MM.1S (cell line): Measurements from ENCODE around the gene THTPA.
A peak's percentile ranks its signal among the peaks of the same experiment; 100 is the strongest.

Experiments used
- DNase-seq: peaks from one replicate; pipeline ENCODE4 v3.0.0-alpha.2; 2015
- H2AFZ ChIP-seq: fragments of 300-600 bp; sonication (generic); 2 replicates; pipeline ENCODE4 v1.6.0; 2016; ENCODE audit warnings: antibody characterized with exemption, low read length
- H3F3A ChIP-seq: fragments of 300-600 bp; sonication (generic); 2 replicates; pipeline ENCODE4 v1.6.1; 2016; ENCODE audit warnings: mild to moderate bottlenecking, antibody characterized with exemption, low read length, moderate library complexity, mixed read lengths; ENCODE audit not compliant: insufficient read depth
- H3K27ac ChIP-seq: fragments of 300-600 bp; sonication (generic); 2 replicates; pipeline ENCODE4 v1.5.1; 2016; ENCODE audit warnings: mild to moderate bottlenecking, low read length
- H3K27me3 ChIP-seq: fragments of 300-600 bp; sonication (generic); replicated peaks from 2 replicates; pipeline ENCODE4 v1.6.0; 2016; ENCODE audit warnings: low read length; ENCODE audit not compliant: insufficient read depth
- H3K36me3 ChIP-seq: fragments of 300-600 bp; sonication (generic); replicated peaks from 2 replicates; pipeline ENCODE4 v1.6.1; 2016; ENCODE audit warnings: mild to moderate bottlenecking, low read length, mixed read lengths; ENCODE audit not compliant: insufficient read depth
- H3K4me1 ChIP-seq: fragments of 300-600 bp; sonication (generic); 2 replicates; pipeline ENCODE4 v1.6.1; 2016; ENCODE audit warnings: low read length, mixed read lengths
- H3K4me2 ChIP-seq: fragments of 300-600 bp; sonication (generic); 2 replicates; pipeline ENCODE4 v1.6.0; 2016; ENCODE audit warnings: low read depth, low read length
- H3K4me3 ChIP-seq: fragments of 300-600 bp; sonication (generic); 2 replicates; pipeline ENCODE4 v1.5.1; 2016; ENCODE audit warnings: low read length, mixed read lengths
- H3K79me2 ChIP-seq: fragments of 300-600 bp; sonication (generic); 2 replicates; pipeline ENCODE4 v1.6.1; 2016; ENCODE audit warnings: mixed run types, low read length, mixed read lengths
- H3K9ac ChIP-seq: fragments of 300-600 bp; sonication (generic); 2 replicates; pipeline ENCODE4 v1.6.1; 2016; ENCODE audit warnings: low read length, mixed read lengths
- H3K9me2 ChIP-seq: fragments of 300-600 bp; sonication (generic); replicated peaks from 2 replicates; pipeline ENCODE4 v1.6.1; 2016; ENCODE audit warnings: mild to moderate bottlenecking, low read length, mixed read lengths; ENCODE audit not compliant: insufficient read depth
- H3K9me3 ChIP-seq: fragments of 300-600 bp; sonication (generic); replicated peaks from 2 replicates; pipeline ENCODE4 v1.6.1; 2016; ENCODE audit warnings: mild to moderate bottlenecking, low read length, mixed read lengths; ENCODE audit not compliant: insufficient read depth
- H4K20me1 ChIP-seq: fragments of 300-600 bp; sonication (generic); 2 replicates; pipeline ENCODE4 v1.6.1; 2016; ENCODE audit warnings: mild to moderate bottlenecking, low read length, moderate library complexity, mixed read lengths; ENCODE audit not compliant: insufficient read depth
- EZH2 ChIP-seq: fragments of 300-600 bp; sonication (generic); optimal IDR thresholded peaks from 2 replicates; pipeline ENCODE3; 2017; ENCODE audit warnings: low read depth, mild to moderate bottlenecking, antibody characterized with exemption, low read length, mixed read lengths
- EZH2phosphoT487 ChIP-seq: fragments of 300-600 bp; sonication (generic); IDR thresholded peaks from 2 replicates; pipeline ENCODE4 v1.6.1; 2018; ENCODE audit warnings: antibody characterized with exemption, low read length
- TF ChIP-seq, protein P1 (sequence below): fragments of 300-600 bp; sonication (generic); IDR thresholded peaks from 2 replicates; pipeline ENCODE4 v1.5.1; 2016; ENCODE audit warnings: antibody characterized with exemption, low read length, mixed read lengths

The THTPA gene

DNA sequence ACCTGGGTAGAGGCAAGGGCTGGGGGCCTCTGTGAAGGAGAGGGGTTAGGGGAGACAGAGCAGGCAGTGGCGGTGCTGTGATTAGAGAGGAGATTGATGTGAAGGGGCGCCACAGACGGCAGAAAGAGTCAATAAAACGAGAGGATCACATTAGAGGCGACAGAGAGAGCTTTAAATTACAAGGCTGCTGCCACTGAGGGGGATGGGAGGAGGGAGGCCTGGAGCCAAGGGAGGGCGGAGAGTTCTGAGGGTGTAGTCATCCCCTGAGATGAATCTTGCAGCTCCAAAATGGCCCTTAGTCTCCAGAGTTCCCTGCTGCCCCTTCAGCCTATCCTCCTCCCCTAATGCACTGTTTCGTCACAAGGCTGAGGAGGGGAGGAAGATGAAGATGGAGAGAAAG is 17.3 kb upstream of the THTPA start:
- no peak overlapping the region for H3K4me3 ChIP-seq
- H3K4me2 ChIP-seq = no peak overlapping the region
- TF ChIP-seq EZH2 (no peak), EZH2phosphoT487 (no peak)
- TF ChIP-seq, protein P1, sequence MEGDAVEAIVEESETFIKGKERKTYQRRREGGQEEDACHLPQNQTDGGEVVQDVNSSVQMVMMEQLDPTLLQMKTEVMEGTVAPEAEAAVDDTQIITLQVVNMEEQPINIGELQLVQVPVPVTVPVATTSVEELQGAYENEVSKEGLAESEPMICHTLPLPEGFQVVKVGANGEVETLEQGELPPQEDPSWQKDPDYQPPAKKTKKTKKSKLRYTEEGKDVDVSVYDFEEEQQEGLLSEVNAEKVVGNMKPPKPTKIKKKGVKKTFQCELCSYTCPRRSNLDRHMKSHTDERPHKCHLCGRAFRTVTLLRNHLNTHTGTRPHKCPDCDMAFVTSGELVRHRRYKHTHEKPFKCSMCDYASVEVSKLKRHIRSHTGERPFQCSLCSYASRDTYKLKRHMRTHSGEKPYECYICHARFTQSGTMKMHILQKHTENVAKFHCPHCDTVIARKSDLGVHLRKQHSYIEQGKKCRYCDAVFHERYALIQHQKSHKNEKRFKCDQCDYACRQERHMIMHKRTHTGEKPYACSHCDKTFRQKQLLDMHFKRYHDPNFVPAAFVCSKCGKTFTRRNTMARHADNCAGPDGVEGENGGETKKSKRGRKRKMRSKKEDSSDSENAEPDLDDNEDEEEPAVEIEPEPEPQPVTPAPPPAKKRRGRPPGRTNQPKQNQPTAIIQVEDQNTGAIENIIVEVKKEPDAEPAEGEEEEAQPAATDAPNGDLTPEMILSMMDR = no peak
- no peak overlapping the region for H2AFZ ChIP-seq
- H3K9me2 ChIP-seq = no peaks in the 10 kb centered on the region
- no peaks in the 10 kb centered on the region for H3F3A ChIP-seq
- H3K79me2 ChIP-seq = no peaks in the 10 kb centered on the region
- H3K27me3 ChIP-seq = no peaks in the 10 kb centered on the region
- H3K27ac ChIP-seq = no peak overlapping the region
- H3K9ac ChIP-seq = no peak overlapping the region
- no peak for DNase-seq
- no peaks in the 10 kb centered on the region for H3K36me3 ChIP-seq
- no peaks in the 10 kb centered on the region for H4K20me1 ChIP-seq
- H3K4me1 ChIP-seq = no peaks in the 10 kb centered on the region
- no peaks in the 10 kb centered on the region for H3K9me3 ChIP-seq

DNA sequence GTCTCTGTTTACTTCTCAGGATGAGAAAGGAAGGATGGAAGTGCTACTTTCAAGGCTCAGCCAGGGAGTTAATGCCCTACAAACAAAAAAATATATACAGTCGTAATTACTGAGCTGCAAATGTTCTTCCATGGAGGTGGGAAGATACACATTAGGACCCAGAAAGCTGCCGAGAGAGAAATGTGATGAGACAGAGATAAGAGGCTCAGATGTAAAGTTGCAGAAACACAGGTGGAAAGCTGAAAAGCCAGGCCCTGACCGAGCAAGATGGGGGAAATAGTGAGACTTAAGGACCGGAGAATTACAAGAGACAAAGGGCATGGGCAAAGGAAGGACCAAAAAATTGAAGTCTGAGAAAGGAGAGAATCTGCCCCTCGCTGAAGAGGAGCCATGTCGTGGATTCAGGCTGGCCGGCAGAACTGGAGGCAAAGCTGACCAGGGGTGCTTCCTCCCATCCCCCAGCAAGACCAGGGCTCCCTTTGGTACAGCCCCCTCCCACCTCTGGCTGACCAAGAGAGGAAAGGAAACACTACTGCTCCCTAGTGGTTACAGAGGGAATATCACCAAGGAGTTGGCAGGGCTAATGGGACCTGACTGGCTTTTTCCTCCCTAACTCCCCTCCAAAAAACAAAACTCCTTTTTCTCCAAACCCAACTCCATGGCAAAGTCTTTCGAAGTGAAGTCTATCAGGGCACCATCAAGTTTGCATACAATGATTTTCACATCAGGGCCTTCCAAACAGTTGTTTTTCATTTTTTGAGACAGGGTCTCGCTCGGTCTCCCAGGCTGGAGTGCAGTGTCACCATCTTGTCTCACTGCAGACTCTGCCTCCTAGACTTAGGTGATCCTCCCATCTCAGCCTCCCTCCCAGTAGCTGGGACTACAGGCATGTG is 16.6 kb upstream of the THTPA start:
- TF ChIP-seq EZH2 = no peak
- TF ChIP-seq, protein P1 = peak; percentile 55
- no peak overlapping the region for H3K4me3 ChIP-seq
- DNase-seq = peak; percentile 15
- H3K9me2 ChIP-seq = no peaks in the 10 kb centered on the region
- H3K9me3 ChIP-seq = no peaks in the 10 kb centered on the region
- no peak overlapping the region for H3K9ac ChIP-seq
- no peaks in the 10 kb centered on the region for H4K20me1 ChIP-seq
- H3F3A ChIP-seq = no peaks in the 10 kb centered on the region
- no peak overlapping the region for H3K4me2 ChIP-seq
- H3K36me3 ChIP-seq = no peaks in the 10 kb centered on the region
- no peak overlapping the region for H2AFZ ChIP-seq
- H3K27ac ChIP-seq = no peak overlapping the region
- no peaks in the 10 kb centered on the region for H3K27me3 ChIP-seq
- H3K4me1 ChIP-seq = no peaks in the 10 kb centered on the region
- H3K79me2 ChIP-seq = no peaks in the 10 kb centered on the region

DNA sequence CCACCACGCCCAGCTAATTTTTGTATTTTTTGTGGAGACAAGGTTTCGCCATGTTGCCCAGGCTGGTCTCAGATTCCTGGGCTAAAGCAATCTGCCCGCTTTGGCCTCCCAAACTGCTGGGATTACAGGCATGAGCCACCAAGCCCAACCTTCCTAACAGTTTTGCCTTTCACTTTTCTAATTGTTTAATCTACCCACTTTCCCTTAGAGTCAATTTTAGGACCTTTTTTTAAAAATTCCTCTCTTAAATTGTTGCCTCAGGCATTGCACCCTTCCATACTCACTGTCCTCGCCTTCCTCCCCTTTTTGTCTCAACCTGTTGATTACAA is 16.0 kb upstream of the THTPA start:
- no peak overlapping the region for H3K27ac ChIP-seq
- no peak overlapping the region for H3K4me3 ChIP-seq
- no peaks in the 10 kb centered on the region for H3K79me2 ChIP-seq
- H3K9me3 ChIP-seq = no peaks in the 10 kb centered on the region
- no peaks in the 10 kb centered on the region for H3K4me1 ChIP-seq
- no peak overlapping the region for H3K4me2 ChIP-seq
- no peak overlapping the region for H2AFZ ChIP-seq
- H4K20me1 ChIP-seq = no peaks in the 10 kb centered on the region
- no peak for DNase-seq
- TF ChIP-seq, protein P1 = no peak
- no peak for TF ChIP-seq EZH2
- TF ChIP-seq EZH2phosphoT487 = no peak
- no peaks in the 10 kb centered on the region for H3K36me3 ChIP-seq
- no peaks in the 10 kb centered on the region for H3F3A ChIP-seq
- H3K9ac ChIP-seq = no peak overlapping the region
- H3K27me3 ChIP-seq = no peaks in the 10 kb centered on the region
- H3K9me2 ChIP-seq = no peaks in the 10 kb centered on the region
